GM06990 (cell line): ENCODE data around the gene CAMTA1.

ENCODE experiments used
- DNase-seq: peaks from one replicate; pipeline ENCODE4 v3.0.0-alpha.2; 2011; ENCODE audit not compliant: insufficient read length; ENCODE audit errors: extremely low read depth
- H3K27me3 ChIP-seq: replicated peaks from 2 replicates; pipeline ENCODE4 v1.6.0; 2011; ENCODE audit warnings: low read length; ENCODE audit not compliant: control insufficient read depth, insufficient read depth
- H3K36me3 ChIP-seq: 2 replicates; pipeline ENCODE4 v1.5.1; 2011; ENCODE audit warnings: low read length; ENCODE audit not compliant: control insufficient read depth, insufficient read depth
- H3K4me3 ChIP-seq: replicated peaks from 2 replicates; pipeline ENCODE4 v1.5.1; 2011; ENCODE audit warnings: low read depth, mild to moderate bottlenecking, control low read depth, low read length
- CTCF ChIP-seq: IDR thresholded peaks from 2 replicates; pipeline ENCODE4 v1.5.1; 2011; ENCODE audit warnings: low read length, control low read depth, mild to moderate bottlenecking, inconsistent platforms; ENCODE audit not compliant: insufficient read depth, poor library complexity, severe bottlenecking

The CAMTA1 gene

GRCh38 chr1:6848816-6849215 lies 63.6 kb downstream of the CAMTA1 start:
- Histone ChIP-seq H3K27me3 (no peaks in the 10 kb centered on the region), H3K4me3 (no peak overlapping the region), H3K36me3 (no peaks in the 10 kb centered on the region; the same call in 1 of the 2 replicates)
- no peak for TF ChIP-seq CTCF
- DNase-seq: no peak

GRCh38 chr1:6850537-6850936 lies 65.3 kb downstream of the CAMTA1 start:
- no peak for DNase-seq
- Histone ChIP-seq H3K36me3 (no peaks in the 10 kb centered on the region; the same call in 1 of the 2 replicates), H3K27me3 (no peaks in the 10 kb centered on the region), H3K4me3 (no peak overlapping the region)
- TF ChIP-seq CTCF: no peak

GRCh38 chr1:6852136-6852890 lies 67.1 kb downstream of the CAMTA1 start:
- TF ChIP-seq CTCF: no peak
- Histone ChIP-seq H3K4me3 (no peak overlapping the region), H3K27me3 (no peaks in the 10 kb centered on the region), H3K36me3 (no peaks in the 10 kb centered on the region; the same call in 1 of the 2 replicates)
- no peak for DNase-seq

- H3K4me3 ChIP-seq: no peak overlapping the region
- no peak for TF ChIP-seq CTCF
- no peaks in the 10 kb centered on the region for H3K27me3 ChIP-seq
- no peak for DNase-seq
- H3K36me3 ChIP-seq: no peaks in the 10 kb centered on the region; the same call in 1 of the 2 replicates
These were observed 68.9 kb downstream of the CAMTA1 start for GRCh38 chr1:6854166-6854565.

- no peak for DNase-seq
- H3K4me3 ChIP-seq: no peak overlapping the region
- TF ChIP-seq CTCF: no peak
- no peaks in the 10 kb centered on the region; the same call in 1 of the 2 replicates for H3K36me3 ChIP-seq
- H3K27me3 ChIP-seq: no peaks in the 10 kb centered on the region
These were observed 72.6 kb downstream of the CAMTA1 start for GRCh38 chr1:6857831-6858230.
